DMS 273 treated with DMSO at 0.1 percent for 48 hours (cell line): ENCODE measurements around the gene SPATA9.

Source experiments
- DNase-seq: peaks from one replicate; lab custom pipeline; 2025; lab: John Stamatoyannopoulos, UW

The SPATA9 gene

DNA sequence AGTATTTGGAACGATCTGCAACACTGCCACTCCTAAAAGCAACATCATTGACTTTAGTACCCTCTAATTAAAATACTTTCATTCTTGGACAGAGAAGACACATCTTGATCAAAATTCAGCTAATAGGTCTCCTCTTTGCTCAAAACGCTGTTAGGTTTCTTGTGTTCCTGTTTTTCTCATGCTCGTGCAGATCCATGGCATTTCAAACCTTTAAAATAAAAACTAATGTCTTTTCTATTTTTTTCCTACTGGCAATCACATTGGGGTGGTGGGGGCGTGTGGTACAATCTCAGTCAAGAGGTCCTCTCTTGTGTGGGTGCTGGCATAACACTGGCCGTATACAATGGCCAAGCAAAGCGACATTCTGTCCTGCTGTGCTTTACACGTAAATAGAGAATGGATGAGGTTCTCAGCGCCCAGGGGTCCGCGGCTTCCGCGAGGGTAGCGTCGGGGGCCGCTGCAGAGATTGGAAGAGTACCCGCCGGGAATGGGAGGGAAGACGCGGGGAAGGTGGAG lies 63.2 kb downstream of the SPATA9 start:
- DNase-seq: no peak

DNA sequence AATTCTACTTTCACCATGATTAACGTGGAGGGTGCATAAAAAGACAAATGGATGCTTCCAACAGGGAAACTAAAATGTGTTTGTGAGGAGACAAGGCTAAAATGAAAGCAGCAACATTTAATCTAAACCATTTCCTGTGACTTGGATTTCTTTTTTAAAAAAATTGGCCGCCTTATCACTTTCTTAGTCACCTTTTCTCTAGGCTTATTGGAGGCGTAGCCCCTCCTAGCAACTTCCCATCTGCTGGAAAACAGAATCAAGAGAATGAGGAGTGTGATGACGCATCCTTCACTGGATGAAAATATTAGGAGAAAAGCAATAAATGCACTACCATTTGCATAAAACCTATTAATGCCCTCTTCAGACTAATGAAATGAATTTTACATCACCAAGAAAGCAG lies 63.7 kb downstream of the SPATA9 start:
- no peak for DNase-seq

GRCh38 chr5:95617057-95617456 lies 65.7 kb downstream of the SPATA9 start:
- no peak for DNase-seq

- DNase-seq: no peak
Measured at GRCh38 chr5:95615164-95615467, 67.7 kb downstream of the SPATA9 start.

DNA sequence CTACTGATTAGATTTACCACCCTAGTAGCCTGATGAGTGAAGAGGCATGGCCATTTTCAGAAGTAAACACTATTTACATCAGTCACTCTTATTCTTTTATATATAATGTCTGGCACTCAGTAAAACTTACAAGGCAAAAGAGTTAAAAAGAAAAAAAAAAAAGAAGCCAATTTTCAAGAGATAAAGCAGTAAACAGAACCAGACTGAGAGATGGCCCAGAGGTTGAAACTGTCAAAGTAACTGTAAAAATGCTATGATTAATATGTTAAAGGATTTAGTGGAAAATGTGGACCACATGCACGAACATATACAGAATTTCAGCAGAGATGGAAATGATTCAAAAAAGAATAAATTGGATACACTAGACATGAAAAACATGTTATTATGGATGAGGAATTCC lies 69.3 kb downstream of the SPATA9 start:
- DNase-seq: no peak

DNA sequence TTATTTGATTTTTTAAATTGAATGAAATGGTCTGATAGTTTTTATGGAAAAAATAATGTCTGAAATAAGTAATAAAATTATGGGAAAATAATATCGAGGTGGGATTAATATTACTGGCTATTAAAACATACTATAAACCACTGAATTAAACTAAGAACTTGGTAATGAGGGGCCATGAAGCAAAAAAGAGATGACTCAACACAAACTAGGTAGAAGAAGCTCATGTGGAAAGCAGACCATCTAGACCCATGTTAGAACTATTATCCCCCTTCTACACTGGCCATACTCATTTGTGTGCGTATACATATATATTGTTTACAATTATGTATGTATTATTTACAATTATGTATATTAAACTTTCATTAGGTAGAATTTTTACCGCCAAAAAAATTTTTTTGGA lies 71.4 kb downstream of the SPATA9 start:
- no peak for DNase-seq

DNA sequence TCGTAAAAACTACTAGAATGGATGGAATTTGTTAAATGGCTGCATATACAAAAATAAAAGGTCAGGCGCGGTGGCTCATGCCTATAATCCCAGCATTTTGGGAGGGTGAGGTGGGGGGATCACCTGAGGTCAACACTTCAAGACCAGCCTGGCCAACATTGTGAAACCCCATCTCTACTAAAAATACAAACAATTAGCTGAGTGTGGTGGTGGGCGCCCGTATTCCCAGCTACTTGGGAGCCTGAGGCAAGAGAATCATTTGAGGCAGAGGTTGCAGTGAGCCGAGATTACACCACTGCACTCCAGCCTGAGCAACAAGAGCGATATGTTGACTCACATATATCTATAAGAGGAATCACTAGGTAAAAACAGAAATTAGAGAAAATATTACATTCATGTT lies 72.2 kb downstream of the SPATA9 start:
- no peak for DNase-seq

DNA sequence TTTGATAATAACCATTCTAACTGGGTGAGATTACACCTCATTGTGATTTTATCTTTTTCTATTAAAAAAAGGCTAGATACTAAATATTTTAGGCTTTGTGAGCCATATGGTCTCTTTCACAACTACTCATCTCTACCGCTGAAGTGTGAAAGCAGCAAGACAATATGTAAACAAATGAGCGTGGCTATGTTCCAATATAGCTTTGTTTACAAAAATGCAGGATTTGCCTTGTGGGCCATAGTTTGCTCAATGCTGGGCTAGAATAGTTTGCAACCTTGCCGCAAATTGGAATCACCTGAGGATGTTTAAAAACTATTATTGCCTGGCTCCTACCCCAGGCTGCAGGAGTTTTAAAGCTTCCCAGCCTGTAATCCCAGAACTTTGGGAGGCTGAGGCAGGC lies 73.1 kb downstream of the SPATA9 start:
- no peak for DNase-seq
